Smooth muscle cell (in vitro differentiated cells): Measurements from ENCODE around the gene ST3GAL3. TPM values are rescaled to one million over a fixed set of nuclear protein-coding genes. Genes with fewer than 3 reads are reported as not detected.

ENCODE experiments used
- DNase-seq: peaks from one replicate; lab custom pipeline; 2025; ENCODE audit not compliant: unreplicated experiment; lab: John Stamatoyannopoulos, UW
- H2AFZ ChIP-seq: fragments of 200-600 bp; sonication (generic); 2 replicates; pipeline ENCODE4 v1.6.0; 2016; ENCODE audit warnings: antibody characterized with exemption, low read depth, mild to moderate bottlenecking
- H3F3A ChIP-seq: fragments of 200-600 bp; sonication (generic); 2 replicates; pipeline ENCODE4 v1.6.0; 2017; ENCODE audit warnings: antibody characterized with exemption, low read depth
- H3K27ac ChIP-seq: fragments of 200-600 bp; sonication (generic); 2 replicates; pipeline ENCODE4 v1.5.1; 2016; ENCODE audit warnings: low read depth, mild to moderate bottlenecking
- H3K27me3 ChIP-seq: fragments of 200-600 bp; sonication (generic); 2 replicates; pipeline ENCODE4 v1.6.1; 2016; ENCODE audit warnings: low read depth, mild to moderate bottlenecking
- H3K36me3 ChIP-seq: fragments of 200-600 bp; sonication (generic); 2 replicates; pipeline ENCODE4 v1.5.1; 2016; ENCODE audit warnings: low read depth
- H3K4me1 ChIP-seq: fragments of 200-600 bp; sonication (generic); 2 replicates; pipeline ENCODE4 v1.5.1; 2016; ENCODE audit warnings: low read depth
- H3K4me2 ChIP-seq: fragments of 200-600 bp; sonication (generic); 2 replicates; pipeline ENCODE4 v1.6.0; 2016; ENCODE audit warnings: mild to moderate bottlenecking
- H3K4me3 ChIP-seq: fragments of 200-600 bp; sonication (generic); 2 replicates; pipeline ENCODE4 v1.5.1; 2016; ENCODE audit warnings: mild to moderate bottlenecking
- H3K79me2 ChIP-seq: fragments of 200-600 bp; sonication (generic); 2 replicates; pipeline ENCODE4 v1.6.0; 2016; ENCODE audit warnings: low read depth, mild to moderate bottlenecking
- H3K9ac ChIP-seq: fragments of 200-600 bp; sonication (generic); 2 replicates; pipeline ENCODE4 v1.6.0; 2016; ENCODE audit warnings: low read depth
- H3K9me3 ChIP-seq: fragments of 200-600 bp; sonication (generic); replicated peaks from 2 replicates; pipeline ENCODE4 v1.5.1; 2016; ENCODE audit warnings: low read depth
- H4K20me1 ChIP-seq: fragments of 200-600 bp; sonication (generic); 2 replicates; pipeline ENCODE4 v1.6.0; 2016; ENCODE audit warnings: low read depth
- WGBS: methylation state at CpG from one replicate; pipeline ENCODE4 v1.1.7; 2016; ENCODE audit warnings: low lambda C conversion rate; 5-methylcytosine and 5-hydroxymethylcytosine counted together
- polyA plus RNA-seq: library from polyadenylated mRNA; unstranded; fragments of >200 nt; fragmentation: Nextera tagmentation; extraction: Ambion mirVana; gene quantifications from 2 replicates; pipeline ENCODE4 v1.2.1, GENCODE V29; 2016
- total RNA-seq: library from RNA; depleted of rRNA; stranded (reverse); fragments of >200 nt; gene quantifications from 2 replicates; pipeline ENCODE4 v1.2.3, GENCODE V29; 2014
- TF ChIP-seq, protein P1 (sequence below): fragments of 200-600 bp; sonication (generic); IDR thresholded peaks from 2 replicates; pipeline ENCODE4 v1.5.1; 2017; ENCODE audit warnings: borderline replicate concordance, mild to moderate bottlenecking, antibody characterized with exemption; ENCODE audit not compliant: insufficient read depth, poor library complexity, severe bottlenecking

Gene ST3GAL3
- total and polyA plus RNA-seq, 2 experiments from 2014 or later, result 16.0 to 16.6 TPM

DNA sequence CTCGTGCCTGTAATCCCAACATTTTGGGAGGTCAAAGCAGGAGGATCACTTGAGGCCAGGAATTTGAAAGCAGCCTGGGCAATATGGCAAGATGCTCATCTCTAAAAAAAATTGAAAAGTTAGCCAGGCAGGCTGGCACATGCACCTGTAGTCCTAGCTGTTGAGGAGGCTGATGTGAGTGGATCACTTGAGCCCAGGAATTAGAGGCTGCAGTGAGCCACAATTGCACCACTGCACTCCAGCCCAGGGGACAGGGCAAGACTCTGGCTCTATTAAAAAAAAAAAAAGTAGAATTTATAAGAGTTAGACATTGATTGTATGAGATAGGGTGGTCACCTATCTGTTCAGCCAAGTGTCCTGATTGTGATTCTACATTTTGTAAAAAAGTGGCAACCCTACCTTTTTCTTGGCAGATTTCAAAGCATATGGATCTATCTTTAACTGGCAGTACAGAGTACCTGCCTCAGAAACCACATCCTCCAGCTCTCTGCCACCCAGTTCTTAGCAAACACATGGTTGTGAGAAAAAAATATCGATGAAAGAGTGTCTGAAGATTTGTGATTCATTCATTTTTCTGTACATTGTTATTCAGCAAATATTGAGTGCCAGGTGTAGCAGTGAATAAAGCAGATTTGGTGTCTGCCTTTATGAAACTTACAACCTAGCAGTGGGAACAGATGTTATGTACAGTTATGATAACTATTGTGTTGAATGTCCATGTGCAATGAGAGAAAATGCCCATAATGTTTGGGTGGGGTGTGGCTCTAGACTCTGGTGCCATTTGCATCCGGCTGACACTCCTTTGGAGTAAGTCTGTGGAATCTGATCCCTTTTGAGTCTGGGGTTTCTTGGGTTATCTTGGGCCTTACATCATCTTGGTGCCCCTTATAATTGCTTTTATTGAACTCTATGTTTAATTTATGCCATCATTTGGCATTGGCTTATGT lies 82.5 kb downstream of the ST3GAL3 start:
- H4K20me1 ChIP-seq, result peaks cover 12% of the 10 kb centered on the region
- H3K9me3 ChIP-seq, result no peaks in the 10 kb centered on the region
- no peak overlapping the region for H2AFZ ChIP-seq
- no peaks in the 10 kb centered on the region for H3K79me2 ChIP-seq
- H3K9ac ChIP-seq, result no peak overlapping the region
- TF ChIP-seq, protein P1, sequence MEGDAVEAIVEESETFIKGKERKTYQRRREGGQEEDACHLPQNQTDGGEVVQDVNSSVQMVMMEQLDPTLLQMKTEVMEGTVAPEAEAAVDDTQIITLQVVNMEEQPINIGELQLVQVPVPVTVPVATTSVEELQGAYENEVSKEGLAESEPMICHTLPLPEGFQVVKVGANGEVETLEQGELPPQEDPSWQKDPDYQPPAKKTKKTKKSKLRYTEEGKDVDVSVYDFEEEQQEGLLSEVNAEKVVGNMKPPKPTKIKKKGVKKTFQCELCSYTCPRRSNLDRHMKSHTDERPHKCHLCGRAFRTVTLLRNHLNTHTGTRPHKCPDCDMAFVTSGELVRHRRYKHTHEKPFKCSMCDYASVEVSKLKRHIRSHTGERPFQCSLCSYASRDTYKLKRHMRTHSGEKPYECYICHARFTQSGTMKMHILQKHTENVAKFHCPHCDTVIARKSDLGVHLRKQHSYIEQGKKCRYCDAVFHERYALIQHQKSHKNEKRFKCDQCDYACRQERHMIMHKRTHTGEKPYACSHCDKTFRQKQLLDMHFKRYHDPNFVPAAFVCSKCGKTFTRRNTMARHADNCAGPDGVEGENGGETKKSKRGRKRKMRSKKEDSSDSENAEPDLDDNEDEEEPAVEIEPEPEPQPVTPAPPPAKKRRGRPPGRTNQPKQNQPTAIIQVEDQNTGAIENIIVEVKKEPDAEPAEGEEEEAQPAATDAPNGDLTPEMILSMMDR, result no peak
- H3K4me1 ChIP-seq, result no peaks in the 10 kb centered on the region
- no peak for DNase-seq
- no peaks in the 10 kb centered on the region for H3K27me3 ChIP-seq
- no peak overlapping the region for H3K27ac ChIP-seq
- H3K4me3 ChIP-seq, result no peak overlapping the region
- no peaks in the 10 kb centered on the region for H3K36me3 ChIP-seq
- no peak overlapping the region for H3K4me2 ChIP-seq
- WGBS, result 96% methylated on average over 3 of the region's 3 CpGs
- H3F3A ChIP-seq, result no peaks in the 10 kb centered on the region

DNA sequence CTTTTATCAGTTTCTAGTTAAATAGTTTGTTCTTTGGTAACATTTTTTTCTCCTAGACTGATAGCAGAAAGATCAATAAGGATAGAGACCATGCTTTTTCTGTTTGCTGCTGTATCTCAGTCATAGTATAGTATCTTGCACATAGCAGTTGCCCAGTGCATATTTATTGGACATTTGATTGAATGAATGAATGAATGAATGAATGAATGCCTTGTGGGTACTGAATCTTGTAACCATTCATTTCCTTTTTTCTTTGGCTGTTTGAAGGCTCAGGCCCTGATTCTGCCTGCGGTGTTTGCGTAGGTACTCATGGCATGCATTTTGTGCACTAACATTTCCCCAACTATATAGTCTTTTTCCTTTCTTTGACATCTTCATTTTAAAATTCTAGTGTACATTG lies 83.9 kb downstream of the ST3GAL3 start:
- no peaks in the 10 kb centered on the region for H3K79me2 ChIP-seq
- peaks cover 12% of the 10 kb centered on the region for H4K20me1 ChIP-seq
- H3K4me2 ChIP-seq, result no peak overlapping the region
- H2AFZ ChIP-seq, result no peak overlapping the region
- no peaks in the 10 kb centered on the region for H3K9me3 ChIP-seq
- no peak overlapping the region for H3K4me3 ChIP-seq
- H3K4me1 ChIP-seq, result no peaks in the 10 kb centered on the region
- TF ChIP-seq, protein P1, result no peak
- 91% methylated on average over 2 of the region's 2 CpGs for WGBS
- no peak overlapping the region for H3K27ac ChIP-seq
- no peaks in the 10 kb centered on the region for H3K27me3 ChIP-seq
- H3K36me3 ChIP-seq, result no peaks in the 10 kb centered on the region
- no peak for DNase-seq
- H3K9ac ChIP-seq, result no peak overlapping the region
- no peaks in the 10 kb centered on the region for H3F3A ChIP-seq

DNA sequence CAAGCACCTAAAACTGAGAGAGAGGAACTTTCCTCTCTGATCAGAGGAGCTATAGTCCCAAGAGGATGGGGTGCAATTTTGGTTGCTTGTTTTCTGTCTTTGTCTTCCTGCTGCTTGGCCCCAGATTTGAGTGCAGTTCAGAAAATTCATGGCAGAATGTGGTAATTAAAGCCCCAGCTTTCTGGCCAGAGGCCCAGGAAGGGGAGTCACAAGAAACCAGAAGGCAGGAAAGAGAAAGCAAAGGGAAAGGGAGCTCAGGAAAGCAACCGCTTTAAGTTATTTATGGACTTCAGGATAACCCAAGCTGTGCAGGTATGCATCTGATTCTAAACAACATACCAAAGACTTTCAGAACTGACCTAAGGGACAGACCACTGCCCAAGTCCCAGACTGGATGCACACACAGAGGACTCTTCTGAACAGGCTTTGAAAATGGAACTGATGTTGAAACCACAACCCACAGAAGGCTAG lies 88.8 kb downstream of the ST3GAL3 start:
- no peaks in the 10 kb centered on the region for H3F3A ChIP-seq
- WGBS, result 56% methylated on average over 1 of the region's 1 CpG
- H3K79me2 ChIP-seq, result no peaks in the 10 kb centered on the region
- no peaks in the 10 kb centered on the region for H3K36me3 ChIP-seq
- H3K27ac ChIP-seq, result no peak overlapping the region
- no peak for DNase-seq
- peak overlapping the region; percentile 19 for H3K4me2 ChIP-seq
- H2AFZ ChIP-seq, result no peak overlapping the region
- no peaks in the 10 kb centered on the region for H3K27me3 ChIP-seq
- H3K4me1 ChIP-seq, result peaks cover 5% of the 10 kb centered on the region
- H4K20me1 ChIP-seq, result peaks cover 3% of the 10 kb centered on the region
- TF ChIP-seq, protein P1, result no peak
- H3K9me3 ChIP-seq, result no peaks in the 10 kb centered on the region
- no peak overlapping the region for H3K4me3 ChIP-seq
- H3K9ac ChIP-seq, result no peak overlapping the region
